Neural progenitor cell (in vitro differentiated cells): Measurements from ENCODE around the gene BRWD1. TPM values are rescaled to one million over a fixed set of nuclear protein-coding genes. Genes with fewer than 3 reads are reported as not detected.

ENCODE experiments used
- DNase-seq: peaks from one replicate; pipeline ENCODE4 v3.0.0-alpha.2; 2016; ENCODE audit warnings: low spot score
- H2AFZ ChIP-seq: fragments of 200-600 bp; sonication (generic); replicated peaks from 2 replicates; pipeline ENCODE4 v1.6.1; 2016; ENCODE audit warnings: antibody characterized with exemption
- H3F3A ChIP-seq: fragments of 200-600 bp; sonication (generic); 2 replicates; pipeline ENCODE4 v1.6.1; 2016; ENCODE audit warnings: antibody characterized with exemption, low read depth
- H3K27ac ChIP-seq: fragments of 200-600 bp; sonication (generic); 2 replicates; pipeline ENCODE4 v1.5.1; 2016; ENCODE audit warnings: mild to moderate bottlenecking
- H3K27me3 ChIP-seq: fragments of 200-600 bp; sonication (generic); 2 replicates; pipeline ENCODE4 v1.6.1; 2016; ENCODE audit warnings: mild to moderate bottlenecking, moderate library complexity
- H3K36me3 ChIP-seq: fragments of 200-600 bp; sonication (generic); 2 replicates; pipeline ENCODE4 v1.5.1; 2016
- H3K4me1 ChIP-seq: fragments of 200-600 bp; sonication (generic); 2 replicates; pipeline ENCODE4 v1.6.1; 2016; ENCODE audit warnings: mixed run types
- H3K4me2 ChIP-seq: fragments of 200-600 bp; sonication (generic); 2 replicates; pipeline ENCODE4 v1.6.1; 2016
- H3K4me3 ChIP-seq: fragments of 200-600 bp; sonication (generic); 2 replicates; pipeline ENCODE4 v1.5.1; 2016
- H3K79me2 ChIP-seq: fragments of 200-600 bp; sonication (generic); 2 replicates; pipeline ENCODE4 v1.6.1; 2016; ENCODE audit warnings: low read depth
- H3K9ac ChIP-seq: fragments of 200-600 bp; sonication (generic); 2 replicates; pipeline ENCODE4 v1.6.1; 2016
- H3K9me3 ChIP-seq: fragments of 200-600 bp; sonication (generic); 2 replicates; pipeline ENCODE4 v1.5.1; 2016; ENCODE audit warnings: low read depth
- H4K20me1 ChIP-seq: fragments of 200-600 bp; sonication (generic); 2 replicates; pipeline ENCODE4 v1.6.1; 2016; ENCODE audit warnings: low read depth
- H3K27ac Mint-ChIP-seq: 3 replicates; pipeline ENCODE4 v1.8.0; 2021; ENCODE audit warnings: mixed read lengths
- H3K27me3 Mint-ChIP-seq: 2 replicates; pipeline ENCODE4 v1.8.0; 2022; ENCODE audit warnings: low read depth, mild to moderate bottlenecking, inconsistent platforms, moderate library complexity, mixed read lengths; ENCODE audit not compliant: insufficient read depth
- H3K36me3 Mint-ChIP-seq: 3 replicates; pipeline ENCODE4 v1.8.0; 2021; ENCODE audit warnings: mixed read lengths
- H3K4me1 Mint-ChIP-seq: 3 replicates; pipeline ENCODE4 v1.8.0; 2021; ENCODE audit warnings: mixed read lengths
- H3K4me3 Mint-ChIP-seq: 3 replicates; pipeline ENCODE4 v1.8.0; 2021; ENCODE audit warnings: mild to moderate bottlenecking, moderate library complexity, mixed read lengths
- H3K9me3 Mint-ChIP-seq: 3 replicates; pipeline ENCODE4 v1.8.0; 2020; ENCODE audit warnings: mixed read lengths
- CTCF ChIP-seq: fragments of 200-600 bp; sonication (generic); IDR thresholded peaks from 2 replicates; pipeline ENCODE4 v1.5.1; 2017; ENCODE audit warnings: antibody characterized with exemption, mild to moderate bottlenecking
- EZH2 ChIP-seq: fragments of 200-600 bp; sonication (generic); IDR thresholded peaks from 2 replicates; pipeline ENCODE4 v1.6.1; 2017; ENCODE audit warnings: antibody characterized with exemption, mild to moderate bottlenecking, moderate library complexity
- EZH2phosphoT487 ChIP-seq: fragments of 200-600 bp; sonication (generic); IDR thresholded peaks from 2 replicates; pipeline ENCODE4 v1.6.1; 2017; ENCODE audit warnings: antibody characterized with exemption
- total RNA-seq: library from RNA; depleted of rRNA; stranded (reverse); fragments of >200 nt; gene quantifications from 2 replicates; pipeline ENCODE4 v1.2.3, GENCODE V29; 2015; ENCODE audit warnings: low replicate concordance

The BRWD1 gene
- total RNA-seq, 1 donor from 2014 or later = 130 TPM

GRCh38 chr21:39312112-39313041, 1.1 kb downstream of the BRWD1 start:
- TF ChIP-seq CTCF (no peak), EZH2 (no peak), EZH2phosphoT487 (no peak)
- H3K4me2 ChIP-seq = peak overlapping the region; percentile 79
- H3K27ac ChIP-seq = peak overlapping the region; percentile 99
- Mint-ChIP-seq H3K36me3 (peaks cover 35% of the 10 kb centered on the region), H3K27me3 (peaks cover 9% of the 10 kb centered on the region), H3K4me1 (peaks cover 16% of the 10 kb centered on the region), H3K9me3 (no peaks in the 10 kb centered on the region), H3K27ac (peak overlapping the region; percentile 21), H3K4me3 (peak overlapping the region; percentile 88)
- H4K20me1 ChIP-seq = peaks cover 41% of the 10 kb centered on the region
- no peaks in the 10 kb centered on the region for H3K27me3 ChIP-seq
- no peak overlapping the region for H2AFZ ChIP-seq
- H3K9me3 ChIP-seq = no peaks in the 10 kb centered on the region
- no peak overlapping the region for H3K9ac ChIP-seq
- H3F3A ChIP-seq = peaks cover 9% of the 10 kb centered on the region
- DNase-seq = peak; percentile 91
- H3K4me3 ChIP-seq = peak overlapping the region; percentile 93
- peaks cover 74% of the 10 kb centered on the region for H3K79me2 ChIP-seq
- H3K4me1 ChIP-seq = peaks cover 11% of the 10 kb centered on the region
- peaks cover 7% of the 10 kb centered on the region for H3K36me3 ChIP-seq

- Histone ChIP-seq H3K36me3 (peaks cover 7% of the 10 kb centered on the region), H3K4me2 (peak overlapping the region; percentile 23), H3K4me3 (no peak overlapping the region), H4K20me1 (peaks cover 48% of the 10 kb centered on the region), H3K27me3 (no peaks in the 10 kb centered on the region), H3F3A (peaks cover 9% of the 10 kb centered on the region), H3K79me2 (peaks cover 86% of the 10 kb centered on the region), H3K9me3 (no peaks in the 10 kb centered on the region), H2AFZ (no peak overlapping the region), H3K27ac (no peak overlapping the region), H3K4me1 (peaks cover 11% of the 10 kb centered on the region), H3K9ac (no peak overlapping the region)
- Mint-ChIP-seq H3K27me3 (peaks cover 9% of the 10 kb centered on the region), H3K4me1 (peaks cover 16% of the 10 kb centered on the region), H3K36me3 (peaks cover 38% of the 10 kb centered on the region), H3K9me3 (no peaks in the 10 kb centered on the region), H3K27ac (no peak overlapping the region), H3K4me3 (peak overlapping the region; percentile 25)
- DNase-seq = no peak
- TF ChIP-seq EZH2 = no peak
- no peak for TF ChIP-seq CTCF
- no peak for TF ChIP-seq EZH2phosphoT487
These were observed 2.3 kb downstream of the BRWD1 start for GRCh38 chr21:39311164-39311563.

- no peak overlapping the region for H3K4me3 Mint-ChIP-seq
- no peak overlapping the region for H3K27ac Mint-ChIP-seq
- no peak overlapping the region for H3K27ac ChIP-seq
- H3K4me1 Mint-ChIP-seq = peaks cover 10% of the 10 kb centered on the region
- H3K27me3 Mint-ChIP-seq = peaks cover 4% of the 10 kb centered on the region
- H2AFZ ChIP-seq = no peak overlapping the region
- DNase-seq = no peak
- no peaks in the 10 kb centered on the region for H3F3A ChIP-seq
- H3K9ac ChIP-seq = no peak overlapping the region
- no peaks in the 10 kb centered on the region for H3K9me3 ChIP-seq
- H3K4me1 ChIP-seq = peaks cover 6% of the 10 kb centered on the region
- H3K4me3 ChIP-seq = no peak overlapping the region
- no peaks in the 10 kb centered on the region for H3K27me3 ChIP-seq
- peaks cover 52% of the 10 kb centered on the region for H4K20me1 ChIP-seq
- H3K79me2 ChIP-seq = peaks cover 97% of the 10 kb centered on the region
- H3K4me2 ChIP-seq = no peak overlapping the region
- H3K36me3 Mint-ChIP-seq = peaks cover 49% of the 10 kb centered on the region
- TF ChIP-seq CTCF (no peak), EZH2phosphoT487 (no peak), EZH2 (no peak)
- no peaks in the 10 kb centered on the region for H3K9me3 Mint-ChIP-seq
- peaks cover 11% of the 10 kb centered on the region for H3K36me3 ChIP-seq
These were observed 6.0 kb downstream of the BRWD1 start for GRCh38 chr21:39307466-39307865.
